GM19467 (cell line): Measurements from ENCODE around the gene GSG1.
"Not testable (repeated sequence)": the region's sequence is repeated elsewhere in the genome, so short reads cannot be mapped to it uniquely, and the experiment has no call there.

Source experiments
- ATAC-seq: cut with Tn5 transposase; IDR thresholded peaks from one replicate; pipeline ENCODE4 v1.9.1; 2021; ENCODE audit warnings: mild to moderate bottlenecking, moderate library complexity; ENCODE audit not compliant: unreplicated experiment

Gene GSG1

GRCh38 chr12:13093848-13094220, 9.6 kb downstream of the GSG1 start:
- no peak for ATAC-seq

GRCh38 chr12:13093191-13093847, 10.1 kb downstream of the GSG1 start:
- no peak for ATAC-seq

GRCh38 chr12:13091832-13092231, 11.6 kb downstream of the GSG1 start:
- no peak for ATAC-seq

- no peak for ATAC-seq
Measured at GRCh38 chr12:13090054-13090453, 13.4 kb downstream of the GSG1 start.

GRCh38 chr12:13088496-13088895, 15.0 kb downstream of the GSG1 start:
- ATAC-seq: no peak

GRCh38 chr12:13087766-13088165, 15.7 kb downstream of the GSG1 start:
- ATAC-seq: no peak

- no peak for ATAC-seq
Measured at GRCh38 chr12:13085968-13086686, 17.3 kb downstream of the GSG1 start.

GRCh38 chr12:13084898-13085640, 18.4 kb downstream of the GSG1 start:
- no peak for ATAC-seq

GRCh38 chr12:13083638-13084037, 19.8 kb downstream of the GSG1 start:
- not testable (repeated sequence) for ATAC-seq

- ATAC-seq: no peak
Measured at GRCh38 chr12:13082861-13083260, 20.6 kb downstream of the GSG1 start.

GRCh38 chr12:13080266-13080665, 23.2 kb downstream of the GSG1 start:
- ATAC-seq: no peak

- ATAC-seq: no peak
Measured at GRCh38 chr12:13079440-13079906, 24.0 kb downstream of the GSG1 start.

GRCh38 chr12:13075786-13076570, 27.5 kb downstream of the GSG1 start:
- ATAC-seq: no peak

GRCh38 chr12:13075118-13075480, 28.4 kb downstream of the GSG1 start:
- no peak for ATAC-seq

- ATAC-seq: no peak
Measured at GRCh38 chr12:13074396-13075117, 28.9 kb downstream of the GSG1 start.

GRCh38 chr12:13073173-13073572, 30.3 kb downstream of the GSG1 start:
- ATAC-seq: no peak

- ATAC-seq: no peak
Measured at GRCh38 chr12:13071305-13072280, 31.9 kb downstream of the GSG1 start.

- no peak for ATAC-seq
Measured at GRCh38 chr12:13069380-13069779, 34.1 kb downstream of the GSG1 start.

GRCh38 chr12:13067322-13067721, 36.1 kb downstream of the GSG1 start:
- ATAC-seq: no peak
